Measurements from ENCODE around the gene ACAP3. TPM values are rescaled to one million over a fixed set of nuclear protein-coding genes. Genes with fewer than 3 reads are reported as not detected.

Gene ACAP3
- total and polyA plus RNA-seq, 3 experiments from 2014 or later, result 6.9 to 38.8 (median 36.4) TPM

DNA sequence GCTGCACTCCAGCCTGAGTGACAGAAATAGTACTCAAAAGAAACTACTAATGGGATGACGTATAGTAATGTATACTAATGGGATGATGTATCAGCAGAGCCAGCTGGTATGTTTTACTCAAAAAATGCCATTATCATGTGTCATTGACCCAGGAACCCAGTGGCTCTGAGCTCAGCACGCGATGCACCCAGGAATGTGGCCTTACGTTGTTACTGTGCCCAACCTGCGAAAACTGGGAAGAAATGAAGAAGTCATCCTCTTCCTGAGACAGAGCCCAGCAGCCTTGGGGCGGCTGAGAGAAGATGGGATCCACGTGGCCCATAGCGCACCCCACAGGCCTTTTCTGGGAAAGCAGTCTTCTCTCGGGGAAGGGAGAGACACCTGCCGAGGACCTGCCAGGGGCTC, 42.9 kb downstream of the ACAP3 start:
- peaks cover 3% of the 10 kb centered on the region for H3K4me1 ChIP-seq (ENCODE audit: insufficient read depth, low read length)
- no peaks in the 10 kb centered on the region for H3K9me3 ChIP-seq (ENCODE audit: low read length)
- Mint-ChIP-seq H3K9me3 (no peaks in the 10 kb centered on the region), H3K27me3 (no peaks in the 10 kb centered on the region), H3K36me3 (peaks cover 0 to 71% (median 2%) of the 10 kb centered on the region in 3 donors), H3K27ac (no peak overlapping the region), H3K4me3 (no peak overlapping the region), H3K4me1 (peaks cover 17 to 36% (median 22%) of the 10 kb centered on the region in 3 donors)
- DNase-seq, result peak in 1 of 5 donors; percentile 22
- H3K36me3 ChIP-seq (ENCODE audit: insufficient read depth, low read length), result peaks cover 26% of the 10 kb centered on the region
- ChIA-PET POLR2A (interaction anchor here (0.5 kb wide), 1 partner anchor 145 kb away, joined by 5 read pairs; no protein-coding TSS in a partner anchor), CTCF (no interaction called here)
- no peak overlapping the region for H3K27ac ChIP-seq (ENCODE audit: low read depth, low read length)
- H3K27me3 ChIP-seq (ENCODE audit: insufficient read depth, low read length, poor library complexity, severe bottlenecking), result no peaks in the 10 kb centered on the region
- no peak overlapping the region for H3K4me3 ChIP-seq (ENCODE audit: low read length)

DNA sequence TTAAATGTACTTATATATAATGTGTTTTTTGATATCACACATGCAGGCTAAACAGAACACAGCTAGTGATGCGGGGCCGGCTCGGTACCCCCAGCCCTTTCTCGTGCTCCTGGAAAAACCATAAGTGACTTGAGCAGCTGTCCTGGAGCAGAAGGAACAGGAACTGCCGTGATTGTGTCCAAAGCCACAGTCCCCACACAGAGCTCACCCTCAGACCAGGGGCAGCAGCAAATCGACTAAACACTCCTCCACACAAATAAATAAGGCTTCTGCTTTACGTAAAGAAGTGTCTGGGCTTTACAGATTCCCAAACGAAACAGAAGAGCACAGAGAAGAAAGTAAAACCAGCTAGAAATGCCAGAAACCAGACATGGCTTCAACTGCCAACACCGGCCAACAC, 43.7 kb downstream of the ACAP3 start:
- no peak overlapping the region for H3K4me3 Mint-ChIP-seq
- DNase-seq, result no peak
- ChIA-PET CTCF (no interaction called here), POLR2A (no interaction called here)
- no peak overlapping the region for H3K27ac ChIP-seq (ENCODE audit: low read depth, low read length)
- H3K36me3 ChIP-seq (ENCODE audit: insufficient read depth, low read length), result peaks cover 28% of the 10 kb centered on the region
- no peaks in the 10 kb centered on the region for H3K4me1 ChIP-seq (ENCODE audit: insufficient read depth, low read length)
- H3K27me3 Mint-ChIP-seq, result no peaks in the 10 kb centered on the region
- peaks cover 17 to 34% (median 18%) of the 10 kb centered on the region in 3 donors for H3K4me1 Mint-ChIP-seq
- H3K27ac Mint-ChIP-seq, result no peak overlapping the region
- no peak overlapping the region for H3K4me3 ChIP-seq (ENCODE audit: low read length)
- H3K36me3 Mint-ChIP-seq, result peaks cover 0 to 77% (median 2%) of the 10 kb centered on the region in 3 donors
- no peaks in the 10 kb centered on the region for H3K9me3 Mint-ChIP-seq
- no peaks in the 10 kb centered on the region for H3K9me3 ChIP-seq (ENCODE audit: low read length)
- no peaks in the 10 kb centered on the region for H3K27me3 ChIP-seq (ENCODE audit: insufficient read depth, low read length, poor library complexity, severe bottlenecking)

DNA sequence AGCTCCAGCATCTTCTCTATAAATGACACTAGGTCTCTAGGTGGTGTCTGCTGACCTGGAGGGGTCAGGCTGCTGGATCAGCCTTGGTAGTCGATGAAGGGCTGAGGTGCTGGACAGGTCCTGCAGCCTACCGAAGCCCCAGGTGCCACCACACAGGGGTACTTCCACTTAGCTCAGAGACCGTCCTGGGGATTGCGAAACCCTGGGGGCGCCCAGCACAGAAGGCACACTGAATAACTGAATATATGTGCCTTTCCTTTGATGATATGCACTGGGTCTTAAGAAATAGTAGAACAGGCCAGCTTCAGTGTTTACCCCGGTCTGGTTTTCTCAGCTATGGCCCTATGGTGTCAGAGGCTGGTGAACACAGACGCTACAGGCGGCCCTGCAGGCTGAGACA, 45.0 kb downstream of the ACAP3 start:
- no peaks in the 10 kb centered on the region for H3K9me3 Mint-ChIP-seq
- no peaks in the 10 kb centered on the region for H3K27me3 ChIP-seq (ENCODE audit: insufficient read depth, low read length, poor library complexity, severe bottlenecking)
- POLR2A ChIA-PET, result no interaction called here
- no peak overlapping the region for H3K4me3 ChIP-seq (ENCODE audit: low read length)
- CTCF ChIA-PET, result interaction anchor here (1.5 kb wide), 1 partner anchor 140 kb away, joined by 3 read pairs; no protein-coding TSS in a partner anchor
- H3K9me3 ChIP-seq (ENCODE audit: low read length), result no peaks in the 10 kb centered on the region
- peaks cover 0 to 71% (median 2%) of the 10 kb centered on the region in 3 donors for H3K36me3 Mint-ChIP-seq
- no peaks in the 10 kb centered on the region for H3K27me3 Mint-ChIP-seq
- no peaks in the 10 kb centered on the region for H3K4me1 ChIP-seq (ENCODE audit: insufficient read depth, low read length)
- DNase-seq, result no peak
- no peak overlapping the region for H3K4me3 Mint-ChIP-seq
- H3K36me3 ChIP-seq (ENCODE audit: insufficient read depth, low read length), result peaks cover 30% of the 10 kb centered on the region
- no peak overlapping the region for H3K27ac ChIP-seq (ENCODE audit: low read depth, low read length)
- peak overlapping the region in 1 of 8 donors; percentile 36 for H3K27ac Mint-ChIP-seq
- peaks cover 17 to 23% (median 18%) of the 10 kb centered on the region in 3 donors for H3K4me1 Mint-ChIP-seq

DNA sequence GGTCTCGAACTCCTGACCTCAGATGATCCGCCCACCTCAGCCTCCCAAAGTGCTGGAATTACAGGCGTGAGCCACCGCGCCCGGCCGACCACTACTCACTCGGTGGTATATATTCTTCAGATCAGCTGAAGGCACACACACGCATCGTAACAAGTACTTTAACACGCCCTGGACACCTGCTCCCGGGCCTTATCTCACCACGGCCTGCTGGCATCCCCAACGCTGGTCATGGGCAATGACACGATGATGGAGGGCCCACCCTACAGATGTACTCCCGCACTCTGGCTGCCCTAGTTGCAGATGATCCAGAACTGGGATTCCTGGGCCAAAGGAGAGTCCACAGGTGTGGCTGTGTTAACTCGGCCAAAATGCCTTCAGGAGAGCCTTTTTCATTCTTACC, 45.7 kb downstream of the ACAP3 start:
- no peak overlapping the region for H3K27ac Mint-ChIP-seq
- Histone ChIP-seq H3K4me3 (ENCODE audit: low read length) (no peak overlapping the region), H3K36me3 (ENCODE audit: insufficient read depth, low read length) (peaks cover 30% of the 10 kb centered on the region), H3K9me3 (ENCODE audit: low read length) (no peaks in the 10 kb centered on the region), H3K27ac (ENCODE audit: low read depth, low read length) (no peak overlapping the region), H3K4me1 (ENCODE audit: insufficient read depth, low read length) (no peaks in the 10 kb centered on the region), H3K27me3 (ENCODE audit: insufficient read depth, low read length, poor library complexity, severe bottlenecking) (no peaks in the 10 kb centered on the region)
- peaks cover 0 to 70% (median 2%) of the 10 kb centered on the region in 3 donors for H3K36me3 Mint-ChIP-seq
- H3K4me3 Mint-ChIP-seq, result no peak overlapping the region
- CTCF ChIA-PET, result interaction anchor here (1.5 kb wide), 1 partner anchor 140 kb away, joined by 3 read pairs; no protein-coding TSS in a partner anchor
- POLR2A ChIA-PET, result no interaction called here
- peaks cover 14 to 19% (median 15%) of the 10 kb centered on the region in 3 donors for H3K4me1 Mint-ChIP-seq
- no peaks in the 10 kb centered on the region for H3K27me3 Mint-ChIP-seq
- H3K9me3 Mint-ChIP-seq, result no peaks in the 10 kb centered on the region
- DNase-seq, result no peak

DNA sequence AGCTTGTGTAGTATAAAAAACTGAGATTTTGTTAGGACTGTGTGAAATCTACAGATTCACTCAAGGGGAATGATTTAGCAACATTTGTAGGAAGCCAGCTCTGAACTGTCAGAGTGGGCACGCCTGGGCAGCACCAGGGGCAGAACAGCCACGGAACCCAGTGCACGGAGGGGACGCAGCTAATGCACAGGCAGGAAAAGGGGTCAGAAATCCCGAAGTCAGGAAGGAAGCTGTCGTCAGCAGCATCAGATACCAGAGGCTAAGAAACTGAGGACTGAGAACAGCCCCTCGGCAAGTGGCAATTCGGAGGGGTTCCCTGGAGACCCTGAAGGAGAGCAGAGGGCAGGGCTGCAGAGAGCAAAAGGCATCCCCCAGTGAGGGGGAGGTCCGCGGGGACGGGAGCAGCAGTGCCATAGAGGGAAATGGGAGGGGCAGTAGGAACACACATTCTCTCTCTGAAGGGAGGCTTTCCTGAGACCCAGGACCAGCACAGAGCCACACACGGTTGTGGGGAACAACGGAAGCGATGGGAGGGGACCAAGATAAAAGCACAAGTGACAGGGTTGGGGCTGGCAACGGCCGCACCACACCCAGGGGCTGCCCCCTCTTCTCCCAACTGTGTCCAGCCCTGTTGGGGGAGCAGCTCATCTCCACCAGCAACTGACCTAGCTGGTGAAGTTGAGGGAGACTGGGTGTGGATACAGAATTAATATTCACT, 46.7 kb downstream of the ACAP3 start:
- Mint-ChIP-seq H3K4me1 (peaks cover 13 to 19% (median 14%) of the 10 kb centered on the region in 3 donors), H3K36me3 (peaks cover 0 to 74% (median 2%) of the 10 kb centered on the region in 3 donors), H3K9me3 (no peaks in the 10 kb centered on the region), H3K27ac (peak overlapping the region in 4 of 8 donors; percentile 36 to 80 (median 56)), H3K27me3 (no peaks in the 10 kb centered on the region), H3K4me3 (peak overlapping the region in 2 of 7 donors; percentile 19 to 54)
- no peaks in the 10 kb centered on the region for H3K4me1 ChIP-seq (ENCODE audit: insufficient read depth, low read length)
- H3K9me3 ChIP-seq (ENCODE audit: low read length), result no peaks in the 10 kb centered on the region
- ChIA-PET POLR2A (no interaction called here), CTCF (no interaction called here)
- no peaks in the 10 kb centered on the region for H3K27me3 ChIP-seq (ENCODE audit: insufficient read depth, low read length, poor library complexity, severe bottlenecking)
- H3K36me3 ChIP-seq (ENCODE audit: insufficient read depth, low read length), result peaks cover 30% of the 10 kb centered on the region
- no peak overlapping the region for H3K27ac ChIP-seq (ENCODE audit: low read depth, low read length)
- no peak overlapping the region for H3K4me3 ChIP-seq (ENCODE audit: low read length)
- no peak for DNase-seq

DNA sequence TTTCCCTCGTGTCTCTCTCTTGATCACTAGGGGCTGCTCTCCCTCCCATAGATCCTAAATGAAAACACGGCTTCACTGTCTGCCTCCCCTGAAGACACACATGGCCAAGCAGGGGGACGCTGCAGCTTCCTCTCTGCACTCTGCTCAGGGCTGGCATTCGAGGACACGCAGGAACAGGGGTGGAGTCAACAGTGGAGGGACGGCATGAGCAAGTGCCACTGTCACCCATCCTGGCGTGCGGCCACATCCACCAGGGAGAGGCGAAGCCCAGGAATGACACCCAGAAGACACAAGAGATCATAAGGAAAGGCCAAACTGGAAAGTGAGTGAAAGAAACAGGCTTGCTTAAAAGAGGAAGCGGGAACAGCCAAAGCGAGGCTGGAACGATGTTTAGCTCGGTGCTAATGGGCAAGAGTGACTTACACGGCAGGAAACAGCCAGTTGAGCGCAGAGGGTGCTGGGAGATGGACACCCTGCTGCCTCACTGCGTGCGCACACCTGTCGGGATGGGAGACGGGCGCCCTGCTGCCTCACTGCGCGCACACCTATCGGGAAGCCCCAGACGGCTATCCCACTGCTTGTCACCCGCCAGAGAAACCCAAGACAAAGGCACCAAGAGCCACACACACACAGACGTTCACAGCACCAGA, 47.7 kb downstream of the ACAP3 start:
- Mint-ChIP-seq H3K27me3 (no peaks in the 10 kb centered on the region), H3K36me3 (peaks cover 0 to 74% (median 2%) of the 10 kb centered on the region in 3 donors), H3K27ac (peak overlapping the region in 3 of 8 donors; percentile 11 to 36 (median 19)), H3K4me3 (no peak overlapping the region), H3K9me3 (no peaks in the 10 kb centered on the region), H3K4me1 (peaks cover 6 to 19% (median 11%) of the 10 kb centered on the region in 3 donors)
- DNase-seq, result no peak
- ChIA-PET POLR2A (no interaction called here), CTCF (no interaction called here)
- Histone ChIP-seq H3K9me3 (ENCODE audit: low read length) (no peaks in the 10 kb centered on the region), H3K36me3 (ENCODE audit: insufficient read depth, low read length) (peaks cover 28% of the 10 kb centered on the region), H3K27me3 (ENCODE audit: insufficient read depth, low read length, poor library complexity, severe bottlenecking) (no peaks in the 10 kb centered on the region), H3K27ac (ENCODE audit: low read depth, low read length) (no peak overlapping the region), H3K4me3 (ENCODE audit: low read length) (no peak overlapping the region), H3K4me1 (ENCODE audit: insufficient read depth, low read length) (no peaks in the 10 kb centered on the region)

DNA sequence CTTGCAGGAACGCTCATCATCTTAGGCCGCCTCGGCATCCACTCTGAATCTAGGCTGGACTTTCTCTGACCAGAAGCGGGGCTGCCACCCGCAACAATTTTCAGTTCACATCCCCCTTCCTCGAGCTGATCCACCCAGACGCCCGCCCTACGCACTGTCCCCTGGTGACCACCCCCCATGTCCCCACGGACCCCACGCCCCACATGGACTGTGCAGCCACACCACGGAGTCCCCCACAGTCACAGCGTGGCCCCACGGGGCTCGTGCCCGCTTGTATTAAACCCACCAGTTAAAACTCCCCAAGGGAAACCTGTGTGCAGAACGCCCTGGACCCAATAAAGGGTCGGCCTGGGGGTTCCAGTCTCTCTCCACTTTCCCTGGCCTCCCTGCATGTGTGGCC, 48.2 kb downstream of the ACAP3 start:
- Histone ChIP-seq H3K4me1 (ENCODE audit: insufficient read depth, low read length) (no peaks in the 10 kb centered on the region), H3K27ac (ENCODE audit: low read depth, low read length) (no peak overlapping the region), H3K9me3 (ENCODE audit: low read length) (no peaks in the 10 kb centered on the region), H3K4me3 (ENCODE audit: low read length) (no peak overlapping the region), H3K27me3 (ENCODE audit: insufficient read depth, low read length, poor library complexity, severe bottlenecking) (no peaks in the 10 kb centered on the region), H3K36me3 (ENCODE audit: insufficient read depth, low read length) (peaks cover 25% of the 10 kb centered on the region)
- H3K9me3 Mint-ChIP-seq, result no peaks in the 10 kb centered on the region
- peaks cover 6 to 16% (median 11%) of the 10 kb centered on the region in 3 donors for H3K4me1 Mint-ChIP-seq
- no peak for DNase-seq
- no peak overlapping the region for H3K27ac Mint-ChIP-seq
- ChIA-PET POLR2A (no interaction called here), CTCF (no interaction called here)
- peaks cover 0 to 75% (median 2%) of the 10 kb centered on the region in 3 donors for H3K36me3 Mint-ChIP-seq
- no peaks in the 10 kb centered on the region for H3K27me3 Mint-ChIP-seq
- no peak overlapping the region for H3K4me3 Mint-ChIP-seq

DNA sequence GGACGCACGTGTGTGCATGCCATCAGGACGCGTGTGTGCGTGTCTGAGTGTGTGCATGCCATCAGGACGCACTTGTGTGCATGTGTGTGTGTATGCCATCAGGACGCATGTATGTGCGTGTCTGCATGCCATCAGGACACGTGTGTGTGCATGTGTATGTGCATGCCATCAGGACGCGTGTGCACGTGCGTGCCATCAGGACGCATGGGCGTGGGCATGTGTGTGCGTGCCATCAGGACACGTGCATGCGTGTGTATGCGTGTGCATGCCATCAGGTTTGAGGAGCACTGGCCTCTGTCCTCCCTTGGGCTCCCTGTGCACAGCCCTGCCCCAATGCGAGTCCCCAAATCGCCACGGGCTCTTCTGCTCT, 48.6 kb downstream of the ACAP3 start:
- Mint-ChIP-seq H3K9me3 (no peaks in the 10 kb centered on the region), H3K27me3 (no peaks in the 10 kb centered on the region), H3K4me3 (no peak overlapping the region), H3K4me1 (peaks cover 6 to 16% (median 11%) of the 10 kb centered on the region in 3 donors), H3K36me3 (peaks cover 0 to 72% (median 2%) of the 10 kb centered on the region in 3 donors), H3K27ac (no peak overlapping the region)
- POLR2A ChIA-PET, result no interaction called here
- Histone ChIP-seq H3K36me3 (ENCODE audit: insufficient read depth, low read length) (peaks cover 25% of the 10 kb centered on the region), H3K27ac (ENCODE audit: low read depth, low read length) (no peak overlapping the region), H3K4me1 (ENCODE audit: insufficient read depth, low read length) (no peaks in the 10 kb centered on the region), H3K4me3 (ENCODE audit: low read length) (no peak overlapping the region), H3K9me3 (ENCODE audit: low read length) (no peaks in the 10 kb centered on the region), H3K27me3 (ENCODE audit: insufficient read depth, low read length, poor library complexity, severe bottlenecking) (no peaks in the 10 kb centered on the region)
- DNase-seq, result no peak
- CTCF ChIA-PET, result no interaction called here

All from CD8-positive, alpha-beta memory T cell (primary cell).